GM18517 (cell line): ENCODE measurements around the gene YTHDF1.
A peak's percentile ranks its signal among the peaks of the same experiment; 100 is the strongest.
"Not testable (repeated sequence)": the region's sequence is repeated elsewhere in the genome, so short reads cannot be mapped to it uniquely, and the experiment has no call there.

ENCODE experiments used
- ATAC-seq: cut with Tn5 transposase; IDR thresholded peaks from one replicate; pipeline ENCODE4 v1.9.1; 2021; ENCODE audit warnings: mild to moderate bottlenecking, moderate library complexity; ENCODE audit not compliant: unreplicated experiment

The YTHDF1 gene

GRCh38 chr20:63228806-63229205 lies 12.9 kb upstream of the YTHDF1 start:
- no peak for ATAC-seq

- no peak for ATAC-seq
These were observed 11.3 kb upstream of the YTHDF1 start for GRCh38 chr20:63227260-63227659.

GRCh38 chr20:63226042-63226943 lies 10.4 kb upstream of the YTHDF1 start:
- ATAC-seq: no peak

GRCh38 chr20:63225082-63225454 lies 9.1 kb upstream of the YTHDF1 start:
- no peak for ATAC-seq

- ATAC-seq: no peak
These were observed 8.6 kb upstream of the YTHDF1 start for GRCh38 chr20:63224412-63225081.

- ATAC-seq: no peak
These were observed 7.9 kb upstream of the YTHDF1 start for GRCh38 chr20:63223826-63224207.

- no peak for ATAC-seq
These were observed 7.3 kb upstream of the YTHDF1 start for GRCh38 chr20:63223121-63223825.

- ATAC-seq: no peak
These were observed 6.6 kb upstream of the YTHDF1 start for GRCh38 chr20:63222541-63222940.

- not testable (repeated sequence) for ATAC-seq
These were observed 5.6 kb upstream of the YTHDF1 start for GRCh38 chr20:63221400-63222053.

- no peak for ATAC-seq
These were observed 4.9 kb upstream of the YTHDF1 start for GRCh38 chr20:63220696-63221399.

GRCh38 chr20:63219866-63220521 lies 4.1 kb upstream of the YTHDF1 start:
- ATAC-seq: no peak

GRCh38 chr20:63219447-63219821 lies 3.5 kb upstream of the YTHDF1 start:
- no peak for ATAC-seq

GRCh38 chr20:63218701-63219446 lies 2.9 kb upstream of the YTHDF1 start:
- ATAC-seq: no peak

- ATAC-seq: no peak
These were observed 1.8 kb upstream of the YTHDF1 start for GRCh38 chr20:63217706-63218105.

GRCh38 chr20:63216849-63217471 lies 1.0 kb upstream of the YTHDF1 start:
- no peak for ATAC-seq

- peak; percentile 14 for ATAC-seq
These were observed 560 bp downstream of the YTHDF1 start for GRCh38 chr20:63215101-63216040.

GRCh38 chr20:63214514-63214913 lies 1.4 kb downstream of the YTHDF1 start:
- no peak for ATAC-seq

GRCh38 chr20:63212792-63213191 lies 3.1 kb downstream of the YTHDF1 start:
- ATAC-seq: no peak
